Amniotic epithelial cell (primary cell): ENCODE measurements around the gene TMEM11.

ENCODE experiments used
- DNase-seq: peaks from one replicate; pipeline ENCODE4 v3.0.0-alpha.2; 2010; ENCODE audit warnings: low read depth

TMEM11 gene

GRCh38 chr17:21157586-21158370 is 56.2 kb downstream of the TMEM11 start:
- no peak for DNase-seq

- no peak for DNase-seq
Measured at GRCh38 chr17:21152731-21153130, 61.2 kb downstream of the TMEM11 start.

DNA sequence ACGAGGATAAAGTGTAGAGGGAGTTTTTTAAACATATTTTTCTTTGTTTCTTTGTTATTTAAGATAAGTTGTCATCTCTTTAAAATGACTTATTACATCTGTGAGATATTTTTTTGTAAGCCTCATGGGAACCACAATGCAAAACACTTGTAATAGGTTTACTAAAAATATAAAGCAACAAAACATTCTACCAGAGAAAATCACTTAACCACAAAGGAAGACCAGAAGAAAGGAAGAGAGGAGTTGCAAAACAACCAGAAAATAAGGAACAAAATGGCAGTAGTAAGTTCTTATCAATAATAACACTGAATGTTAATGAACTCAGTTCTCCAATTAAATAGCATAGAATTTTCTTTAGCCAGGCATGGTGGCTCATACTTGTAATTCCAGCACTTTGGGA is 64.3 kb downstream of the TMEM11 start:
- peak; percentile 21 for DNase-seq
